Glomerular visceral epithelial cell (primary cell): ENCODE measurements around the gene MYEOV.

Source experiments
- DNase-seq: peaks from one replicate; pipeline ENCODE4 v3.0.0-alpha.2; 2016; ENCODE audit errors: extremely low spot score

The MYEOV gene

DNA sequence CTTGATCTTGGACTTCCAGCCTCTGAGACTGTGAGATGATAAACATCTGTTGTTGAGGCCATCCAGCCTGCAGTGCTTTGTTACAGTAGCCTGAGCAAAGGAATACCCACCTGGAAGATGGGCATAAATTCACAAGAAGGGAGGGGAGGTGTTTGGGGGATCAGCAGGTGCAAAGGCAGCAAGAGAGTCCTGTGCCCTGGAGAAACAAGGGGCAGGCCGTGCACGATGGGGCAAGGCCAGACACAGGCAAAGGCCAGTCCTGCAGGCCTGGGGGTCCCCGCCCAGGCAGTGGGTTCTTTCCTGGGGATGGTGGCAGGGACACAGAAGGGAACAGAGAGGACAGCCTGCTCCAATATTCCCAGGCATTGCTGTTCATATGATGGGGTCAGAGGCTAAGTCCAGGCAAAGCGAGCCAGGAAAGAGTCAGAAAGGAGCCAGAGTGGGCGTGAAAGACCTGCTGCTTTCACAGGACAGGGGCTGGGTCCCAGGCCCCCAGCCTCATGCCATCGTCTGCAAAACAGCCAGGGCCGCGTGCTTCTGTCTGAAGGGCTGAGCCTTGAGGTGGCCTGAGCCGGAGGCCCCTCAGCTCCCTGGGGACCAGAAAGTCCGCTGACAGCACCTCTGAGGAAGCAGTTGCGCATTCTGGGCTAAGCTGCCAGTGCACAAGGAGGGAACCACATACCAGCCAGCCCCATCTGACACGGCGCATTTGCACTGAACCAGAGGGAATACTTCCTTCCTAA, 48.8 kb downstream of the MYEOV start:
- no peak for DNase-seq

DNA sequence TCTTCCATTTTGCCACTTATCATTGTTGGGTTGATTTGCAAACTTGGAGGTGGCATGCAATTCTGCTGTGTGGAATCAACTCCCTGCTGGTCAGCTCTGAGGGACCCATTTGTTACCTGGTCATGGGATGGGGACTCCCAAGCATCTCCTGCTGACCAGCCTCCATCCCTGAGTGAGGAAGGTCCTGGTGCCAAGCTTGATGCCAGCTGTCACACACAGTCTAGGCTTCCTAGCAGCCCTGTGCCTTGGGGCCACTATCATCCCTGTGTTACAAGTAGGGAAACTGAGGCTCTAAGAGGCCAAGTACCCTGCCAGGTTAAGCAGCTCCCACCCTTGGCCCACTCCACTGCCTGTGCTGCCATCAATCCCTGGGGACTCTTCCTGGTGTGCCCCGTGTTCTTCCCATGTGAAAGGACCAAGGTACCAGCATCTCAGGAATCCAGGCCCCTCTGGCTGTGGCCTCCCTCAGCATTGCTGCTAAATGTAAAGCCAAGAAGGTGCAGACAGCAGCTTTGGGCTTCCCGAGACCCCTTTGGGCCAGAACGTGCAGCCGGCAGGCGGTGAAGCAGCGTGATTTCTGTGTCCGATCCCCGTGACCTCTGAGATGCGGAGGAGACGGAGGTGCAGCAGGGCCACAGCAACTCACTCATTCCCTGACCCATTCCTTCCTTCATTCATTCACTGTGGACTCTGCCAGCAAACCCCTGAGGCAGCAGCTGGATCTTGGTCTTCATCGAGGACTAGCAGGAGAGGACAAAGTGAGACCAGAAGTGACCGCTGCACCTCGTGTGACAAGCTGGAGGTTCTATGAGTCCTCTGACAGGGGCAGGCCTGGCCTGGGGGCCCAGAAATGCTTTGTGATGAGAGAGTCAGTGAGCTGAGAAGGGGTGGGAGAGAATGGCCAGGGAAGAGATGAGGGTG, 49.7 kb downstream of the MYEOV start:
- no peak for DNase-seq

DNA sequence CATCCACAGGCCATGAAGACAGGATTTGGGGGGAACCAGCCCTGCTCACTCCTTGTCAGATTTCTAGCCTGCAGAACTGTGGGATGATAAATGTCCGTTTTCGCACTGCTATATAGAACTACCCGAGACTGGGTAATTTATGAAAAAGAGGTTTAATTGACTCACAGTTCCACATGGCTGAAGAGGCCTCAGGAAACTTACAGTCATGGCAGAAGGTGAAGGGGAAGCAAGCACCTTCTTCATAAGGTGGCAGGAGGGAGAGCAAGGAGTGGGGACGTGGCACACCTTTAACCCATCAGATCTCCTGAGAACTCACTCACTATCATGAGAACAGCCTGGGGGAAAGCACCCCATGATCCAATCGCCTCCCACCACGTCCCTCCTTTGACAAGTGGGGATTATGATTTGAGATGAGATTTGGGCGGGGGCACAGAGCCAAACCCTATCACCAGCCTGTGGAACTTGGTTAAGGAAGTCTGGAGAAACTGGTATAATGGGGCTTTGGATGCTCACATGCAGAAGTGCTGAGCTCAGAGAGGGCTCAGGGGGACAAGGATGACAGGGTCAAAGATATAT, 50.7 kb downstream of the MYEOV start:
- no peak for DNase-seq
